HG02571 (cell line): Measurements from ENCODE around the gene CFD.
"Not testable (repeated sequence)": the region's sequence is repeated elsewhere in the genome, so short reads cannot be mapped to it uniquely, and the experiment has no call there.

Experiments used
- ATAC-seq: cut with Tn5 transposase; IDR thresholded peaks from one replicate; pipeline ENCODE4 v1.9.1; 2021; ENCODE audit warnings: mild to moderate bottlenecking, moderate library complexity; ENCODE audit not compliant: unreplicated experiment

CFD gene

DNA sequence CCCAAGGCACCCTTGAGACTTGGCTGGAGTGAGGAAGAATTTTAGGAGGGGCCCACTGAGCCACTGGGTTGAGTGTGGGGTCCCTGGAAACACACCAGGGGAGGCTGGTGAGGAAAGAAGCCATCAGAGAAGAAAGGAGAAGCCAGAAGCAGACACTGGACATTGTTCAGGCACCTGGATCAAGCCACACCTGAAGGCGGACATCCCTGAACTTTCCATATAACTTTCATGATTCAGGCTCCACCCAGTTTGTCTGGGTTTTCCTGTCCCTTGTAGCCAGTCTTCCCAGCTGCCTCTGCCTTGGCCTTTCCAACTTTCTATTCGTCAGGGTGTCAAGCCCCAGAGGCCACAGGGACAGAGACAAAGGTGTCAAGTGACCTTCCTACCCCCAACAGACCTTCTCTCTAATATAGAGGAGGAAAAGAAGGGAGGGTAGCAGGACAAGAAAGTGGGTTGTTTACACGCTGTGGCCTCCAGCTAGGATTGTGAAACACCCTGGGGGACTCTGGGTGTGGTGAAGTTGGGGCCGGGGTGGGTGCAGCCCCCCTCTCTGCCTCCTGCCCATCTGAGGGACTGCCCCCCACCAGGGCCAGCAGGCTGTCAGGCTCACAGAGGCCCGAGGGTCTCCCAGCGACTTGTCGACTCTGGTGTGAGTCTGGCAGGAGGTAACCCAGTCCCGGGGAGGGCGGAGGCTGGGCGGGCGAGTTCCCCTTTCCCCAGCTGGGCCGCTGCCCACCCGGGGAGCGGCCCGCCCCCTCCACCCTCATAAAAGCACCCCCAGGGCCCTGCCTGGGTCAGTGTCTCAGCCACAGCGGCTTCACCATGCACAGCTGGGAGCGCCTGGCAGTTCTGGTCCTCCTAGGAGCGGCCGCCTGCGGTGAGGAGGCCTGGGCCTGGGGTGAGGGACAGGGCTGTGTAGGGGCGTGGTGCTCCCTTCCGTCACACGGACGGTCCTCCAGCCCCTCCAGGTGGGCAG lies at the start of gene CFD:
Gene CFD (plus strand): TSS at position 797 of the 976 bp plus-strand sequence. CDS start 26 bp downstream, at position 823.
- ATAC-seq, result no peak

DNA sequence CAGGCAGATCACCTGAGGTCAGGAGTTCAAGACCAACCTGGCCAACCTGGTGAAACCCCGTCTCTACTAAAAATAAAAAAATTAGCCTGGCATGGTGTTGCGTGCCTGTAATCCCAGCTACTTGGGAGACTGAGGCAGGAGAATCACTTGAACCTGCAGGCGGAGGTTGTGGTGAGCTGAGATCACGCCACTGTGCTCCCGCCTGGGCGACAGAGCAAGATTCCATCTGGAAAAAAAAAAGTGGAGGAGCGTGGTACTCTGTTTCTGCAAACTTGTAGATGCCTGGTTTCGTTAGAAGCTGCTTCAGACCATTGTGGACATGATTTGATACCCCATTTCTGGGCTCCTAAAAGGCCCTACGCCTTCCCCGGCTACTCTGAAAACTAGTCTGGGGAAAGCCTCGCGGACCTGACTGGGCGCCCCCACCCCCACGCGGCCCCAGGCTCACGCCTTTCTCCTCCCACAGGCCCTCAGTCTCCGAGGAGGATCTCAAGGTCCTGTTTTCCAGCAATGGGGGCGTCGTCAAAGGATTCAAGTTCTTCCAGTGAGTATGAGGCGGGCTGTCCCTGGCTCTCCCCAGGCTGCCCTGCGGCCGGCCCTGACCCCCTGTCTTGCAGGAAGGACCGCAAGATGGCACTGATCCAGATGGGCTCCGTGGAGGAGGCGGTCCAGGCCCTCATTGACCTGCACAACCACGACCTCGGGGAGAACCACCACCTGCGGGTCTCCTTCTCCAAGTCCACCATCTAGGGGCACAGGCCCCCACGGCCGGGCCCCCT lies 49.2 kb upstream of the CFD start:
- ATAC-seq, result no peak

DNA sequence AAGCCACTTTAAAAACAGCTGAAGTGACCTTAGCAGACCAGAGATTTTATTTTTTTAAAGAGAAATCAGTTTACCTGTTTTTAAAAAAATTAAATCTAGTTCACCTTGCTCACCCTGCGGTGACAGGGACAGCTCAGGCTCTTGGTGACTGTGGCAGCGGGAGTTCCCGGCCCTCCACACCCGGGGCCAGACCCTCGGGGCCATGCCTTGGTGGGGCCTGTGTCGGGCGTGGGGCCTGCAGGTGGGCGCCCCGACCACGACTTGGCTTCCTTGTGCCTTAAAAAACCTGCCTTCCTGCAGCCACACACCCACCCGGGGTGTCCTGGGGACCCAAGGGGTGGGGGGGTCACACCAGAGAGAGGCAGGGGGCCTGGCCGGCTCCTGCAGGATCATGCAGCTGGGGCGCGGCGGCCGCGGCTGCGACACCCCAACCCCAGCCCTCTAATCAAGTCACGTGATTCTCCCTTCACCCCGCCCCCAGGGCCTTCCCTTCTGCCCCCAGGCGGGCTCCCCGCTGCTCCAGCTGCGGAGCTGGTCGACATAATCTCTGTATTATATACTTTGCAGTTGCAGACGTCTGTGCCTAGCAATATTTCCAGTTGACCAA lies 48.5 kb upstream of the CFD start:
- ATAC-seq, result no peak

DNA sequence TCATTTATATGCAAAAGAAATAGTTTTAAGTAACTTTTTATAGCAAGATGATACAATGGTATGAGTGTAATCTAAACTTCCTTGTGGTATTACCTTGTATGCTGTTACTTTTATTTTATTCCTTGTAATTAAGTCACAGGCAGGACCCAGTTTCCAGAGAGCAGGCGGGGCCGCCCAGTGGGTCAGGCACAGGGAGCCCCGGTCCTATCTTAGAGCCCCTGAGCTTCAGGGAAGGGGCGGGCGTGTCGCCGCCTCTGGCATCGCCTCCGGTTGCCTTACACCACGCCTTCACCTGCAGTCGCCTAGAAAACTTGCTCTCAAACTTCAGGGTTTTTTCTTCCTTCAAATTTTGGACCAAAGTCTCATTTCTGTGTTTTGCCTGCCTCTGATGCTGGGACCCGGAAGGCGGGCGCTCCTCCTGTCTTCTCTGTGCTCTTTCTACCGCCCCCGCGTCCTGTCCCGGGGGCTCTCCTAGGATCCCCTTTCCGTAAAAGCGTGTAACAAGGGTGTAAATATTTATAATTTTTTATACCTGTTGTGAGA lies 47.9 kb upstream of the CFD start:
- ATAC-seq, result no peak

DNA sequence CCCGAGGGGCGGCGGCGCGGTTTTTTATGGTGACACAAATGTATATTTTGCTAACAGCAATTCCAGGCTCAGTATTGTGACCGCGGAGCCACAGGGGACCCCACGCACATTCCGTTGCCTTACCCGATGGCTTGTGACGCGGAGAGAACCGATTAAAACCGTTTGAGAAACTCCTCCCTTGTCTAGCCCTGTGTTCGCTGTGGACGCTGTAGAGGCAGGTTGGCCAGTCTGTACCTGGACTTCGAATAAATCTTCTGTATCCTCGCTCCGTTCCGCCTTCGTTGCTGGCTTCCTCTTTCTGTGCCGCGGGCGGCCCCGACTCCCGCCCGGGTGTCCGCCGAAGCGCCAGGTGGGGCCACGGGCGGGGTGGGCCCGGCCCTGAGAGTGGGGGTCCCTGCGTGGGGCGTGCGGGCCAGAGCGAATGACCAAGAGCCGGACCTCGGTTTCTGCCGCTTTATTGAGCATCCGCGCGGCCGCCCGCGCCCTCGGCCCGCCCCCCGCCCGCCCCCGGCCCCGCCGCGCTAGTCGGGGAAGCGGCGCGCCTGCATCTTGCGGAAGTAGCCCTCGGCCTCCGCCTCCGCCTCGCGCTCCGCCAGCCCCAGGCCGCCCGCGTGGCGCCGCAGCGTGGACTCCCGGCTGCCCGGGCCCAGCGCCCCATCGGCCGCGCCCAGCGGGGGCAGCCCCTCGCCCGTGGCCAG lies 47.3 kb upstream of the CFD start:
- ATAC-seq, result no peak

DNA sequence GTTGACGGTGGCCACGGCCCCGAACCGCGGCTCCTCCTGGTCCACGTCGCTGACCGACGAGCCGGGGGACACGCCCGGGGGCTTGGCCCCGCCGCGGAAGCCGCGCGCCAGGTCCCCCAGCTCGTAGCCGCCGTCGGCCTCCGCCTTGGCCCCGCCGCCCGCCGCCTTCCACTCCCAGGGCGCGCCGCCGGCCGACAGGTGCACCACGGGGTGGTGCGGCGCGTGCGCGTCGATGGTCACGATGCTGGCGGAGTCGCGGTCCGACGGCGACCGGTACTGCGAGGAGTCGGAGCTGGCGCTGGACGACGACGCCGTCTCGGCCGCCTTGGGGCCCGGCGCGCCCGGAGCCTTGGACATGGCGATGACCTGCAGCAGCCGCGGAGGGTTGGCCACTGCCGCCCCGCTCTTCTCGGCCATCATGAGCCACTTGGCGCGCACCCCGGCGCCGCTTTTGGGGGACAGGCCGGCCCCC lies 46.7 kb upstream of the CFD start:
- no peak for ATAC-seq

DNA sequence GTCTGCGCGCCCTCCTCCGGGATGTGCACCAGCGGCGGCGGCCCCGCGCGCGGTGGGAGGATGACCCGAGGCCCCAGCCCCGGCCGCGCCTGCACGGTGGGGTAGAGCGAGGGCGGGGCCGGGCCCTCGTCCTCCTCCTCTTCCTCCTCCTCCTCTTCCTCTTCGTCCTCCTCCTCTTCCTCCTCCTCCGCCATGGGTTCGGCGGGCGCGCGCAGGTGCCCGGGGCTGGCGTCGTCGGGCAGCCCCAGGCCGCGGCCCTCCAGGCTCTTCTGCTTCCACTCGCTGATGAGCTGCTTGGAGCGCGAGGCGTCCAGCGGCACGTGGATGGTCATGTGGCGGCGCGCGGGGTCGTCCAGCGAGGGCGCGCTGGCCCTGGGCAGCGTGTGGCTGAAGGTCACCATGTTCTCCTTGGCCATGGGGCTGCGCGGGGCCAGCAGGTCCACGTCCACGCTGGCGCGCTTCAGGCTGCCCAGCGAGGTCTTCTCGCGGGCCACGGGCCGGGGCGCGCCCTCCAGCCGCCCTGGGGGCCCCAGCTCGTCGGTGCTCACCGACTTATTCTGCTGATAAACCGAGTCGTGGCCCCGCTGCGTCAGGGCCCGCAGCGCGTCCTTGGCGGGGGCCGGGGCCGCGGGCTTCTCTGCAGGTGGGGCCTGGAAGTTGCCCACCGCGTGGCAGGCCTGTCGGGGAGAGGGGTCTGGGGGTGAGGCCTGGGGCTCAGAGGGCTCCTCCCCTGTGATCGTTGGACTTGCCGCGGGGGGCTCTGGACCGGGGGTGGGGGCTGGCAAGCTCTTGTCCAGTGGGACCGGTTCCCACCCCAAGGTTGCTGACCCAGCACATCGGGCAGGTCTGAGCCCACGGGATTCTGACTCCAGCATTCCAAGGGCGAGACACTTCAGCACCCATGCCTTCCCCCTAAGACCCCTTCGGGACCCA lies 46.0 kb upstream of the CFD start:
- no peak for ATAC-seq

DNA sequence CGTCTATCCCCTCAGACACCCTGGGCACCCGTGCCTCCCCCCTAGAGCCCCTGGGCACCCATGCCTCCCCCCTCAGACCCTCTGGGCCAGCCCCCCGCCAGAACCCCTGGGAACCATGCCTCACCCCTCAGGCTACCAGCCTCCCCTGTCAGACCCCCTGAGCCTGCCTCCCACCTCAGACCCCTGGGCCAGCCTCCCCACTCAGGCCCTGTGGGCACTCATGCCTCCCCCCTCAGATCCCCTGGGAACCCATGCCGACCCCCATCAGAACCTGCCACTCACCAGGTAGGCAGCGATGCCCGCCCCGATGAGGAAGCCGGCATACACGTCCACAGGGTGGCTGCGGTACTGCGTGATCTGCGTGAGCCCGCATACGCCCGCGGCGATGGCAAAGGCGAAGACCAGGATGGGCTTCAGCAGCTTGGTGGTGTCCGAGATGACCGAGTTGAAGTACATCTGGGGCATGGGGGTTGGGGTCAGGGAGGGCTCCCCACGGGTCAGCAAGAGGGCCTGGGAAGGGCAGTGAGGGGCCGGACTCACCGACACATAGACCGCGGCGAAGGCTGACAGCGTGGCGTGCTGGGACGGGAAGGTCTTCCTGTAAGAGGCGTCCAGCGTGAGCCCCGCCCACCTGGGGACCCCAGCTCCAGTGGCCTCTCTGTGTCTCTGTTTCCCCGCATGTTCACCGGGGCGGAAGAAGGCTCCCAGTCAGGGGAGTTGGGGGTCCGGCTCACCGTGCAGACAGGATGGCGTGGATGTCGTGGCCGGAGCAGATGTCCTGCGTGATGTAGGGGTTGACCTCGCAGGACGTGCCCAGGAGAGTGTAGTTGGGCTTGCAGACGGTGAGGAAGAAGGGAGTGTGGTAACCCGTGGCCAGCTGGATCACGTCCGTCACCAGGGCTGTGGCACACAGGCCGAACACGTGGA lies 45.0 kb upstream of the CFD start:
- no peak for ATAC-seq

DNA sequence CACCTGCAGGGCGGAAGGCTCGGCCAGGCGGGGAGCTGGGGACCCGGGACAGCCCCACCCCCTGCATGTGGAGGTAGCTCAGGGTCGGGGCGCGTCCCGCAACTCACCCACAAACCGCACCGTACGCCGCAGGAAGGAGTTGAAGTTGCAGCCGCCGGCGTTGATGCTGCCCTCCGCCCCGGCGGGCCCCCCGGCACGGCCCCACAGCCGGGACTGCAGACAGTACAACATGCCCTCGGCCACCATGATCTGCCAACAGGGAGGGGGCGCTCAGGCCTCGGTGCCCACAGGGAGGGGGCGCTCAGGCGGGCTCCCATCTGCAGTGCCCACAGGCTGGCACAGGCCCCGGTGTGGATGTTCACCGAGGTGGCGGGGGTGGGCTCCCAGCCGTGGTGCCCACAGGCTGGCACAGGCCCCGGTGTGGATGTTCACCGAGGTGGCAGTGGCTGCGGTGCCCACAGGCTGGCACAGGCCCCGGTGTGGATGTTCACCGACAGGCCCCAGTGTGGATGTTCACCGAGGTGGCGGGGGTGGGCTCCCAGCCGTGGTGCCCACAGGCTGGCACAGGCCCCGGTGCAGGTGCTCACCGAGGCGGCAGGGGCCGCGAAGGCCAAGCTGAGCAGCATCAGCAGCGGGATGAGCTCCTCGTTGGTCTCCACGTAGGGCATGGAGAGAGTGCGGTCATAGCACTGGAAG lies 44.2 kb upstream of the CFD start:
- no peak for ATAC-seq

DNA sequence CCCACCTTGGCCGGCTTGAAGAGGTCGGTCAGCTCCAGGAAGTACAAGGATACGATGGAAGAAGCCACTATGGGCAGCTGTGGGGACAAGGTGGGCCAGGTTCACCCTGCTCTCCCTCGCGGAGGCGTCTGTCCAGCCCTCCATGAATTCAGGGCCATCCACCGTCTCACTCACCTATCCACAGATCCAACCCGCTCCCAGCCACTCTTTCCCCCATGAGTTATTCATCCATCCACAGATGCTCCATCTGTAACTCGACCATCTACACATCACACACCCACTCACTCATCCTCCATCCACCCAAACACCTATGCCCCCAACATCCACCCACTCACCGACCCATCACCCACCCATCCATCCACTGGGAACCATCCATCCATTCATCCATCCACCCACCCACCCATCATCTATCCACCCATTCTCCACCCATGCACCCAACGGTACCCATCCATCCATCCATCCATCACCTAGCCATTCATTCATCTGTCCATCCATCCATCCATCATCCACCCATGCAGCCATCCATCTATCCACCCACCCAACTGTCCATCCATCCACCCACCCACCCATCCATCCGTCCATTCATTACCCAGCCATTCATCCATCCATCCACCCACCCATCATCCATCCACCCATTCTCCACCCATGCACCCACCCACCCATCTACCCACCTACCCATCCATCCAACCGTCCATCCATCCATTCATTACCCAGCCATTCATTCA lies 43.5 kb upstream of the CFD start:
- ATAC-seq, result no peak

DNA sequence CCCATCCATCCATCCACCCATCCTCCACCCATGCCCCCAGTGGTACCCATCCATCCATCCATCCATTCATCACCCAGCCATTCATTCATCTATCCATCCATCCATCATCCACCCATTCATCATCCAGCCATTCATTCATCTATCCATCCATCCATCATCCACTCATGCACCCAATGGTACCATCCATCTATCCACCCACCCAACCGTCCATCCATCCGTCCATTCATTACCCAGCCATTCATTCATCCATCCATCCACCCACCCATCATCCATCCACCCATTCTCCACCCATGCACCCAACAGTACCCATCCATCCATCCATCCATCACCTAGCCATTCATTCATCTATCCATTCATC lies 43.0 kb upstream of the CFD start:
- no peak for ATAC-seq

DNA sequence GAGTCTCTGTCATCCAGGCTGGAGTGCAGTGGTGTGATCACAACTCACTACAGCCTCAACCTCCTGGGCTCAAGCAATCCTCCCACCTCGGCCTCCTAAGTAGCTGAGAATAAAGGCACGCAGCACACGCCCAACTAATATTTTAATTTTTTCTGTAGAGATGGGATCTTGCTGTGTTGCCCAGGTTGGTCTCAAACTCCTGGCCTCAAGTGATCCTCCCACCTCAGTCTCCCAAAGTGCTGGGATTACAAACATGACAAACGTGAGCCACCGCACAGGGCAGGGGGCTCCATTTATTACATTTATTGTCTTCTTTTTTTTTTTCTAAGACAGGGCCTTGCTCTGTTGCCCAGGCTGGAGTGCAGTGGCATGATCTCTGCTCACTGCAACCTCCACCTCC lies 39.3 kb upstream of the CFD start:
- not testable (repeated sequence) for ATAC-seq

DNA sequence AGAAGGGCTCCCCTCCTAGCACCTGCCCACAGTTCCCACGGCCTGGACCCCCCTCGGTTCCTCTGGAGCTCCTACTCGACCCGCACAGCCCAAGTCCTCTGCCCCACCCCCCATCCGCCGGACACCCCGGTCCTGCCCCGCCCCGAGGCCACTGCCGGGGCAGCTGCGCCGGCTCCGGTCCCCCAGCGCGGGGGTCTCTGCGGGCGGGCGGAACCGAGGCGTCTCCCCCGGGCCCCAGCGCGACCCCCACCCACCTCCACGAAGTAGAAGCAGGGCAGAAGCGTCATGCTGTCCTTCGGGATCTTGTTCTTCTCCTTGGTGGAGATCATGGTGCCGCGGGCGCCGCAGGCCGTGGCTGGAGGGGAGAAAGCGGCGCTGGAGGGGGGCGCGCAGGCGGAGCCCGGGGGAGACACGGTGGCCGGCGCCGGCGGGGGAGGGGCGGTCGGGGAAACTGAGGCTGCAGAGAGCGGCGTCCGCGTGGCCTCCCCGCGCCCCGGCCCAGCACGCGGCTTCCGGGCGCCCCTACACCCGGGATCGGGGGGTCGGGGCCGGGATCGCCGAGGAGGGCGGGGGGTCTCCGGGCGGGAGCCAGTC lies 38.1 kb upstream of the CFD start:
- no peak for ATAC-seq

DNA sequence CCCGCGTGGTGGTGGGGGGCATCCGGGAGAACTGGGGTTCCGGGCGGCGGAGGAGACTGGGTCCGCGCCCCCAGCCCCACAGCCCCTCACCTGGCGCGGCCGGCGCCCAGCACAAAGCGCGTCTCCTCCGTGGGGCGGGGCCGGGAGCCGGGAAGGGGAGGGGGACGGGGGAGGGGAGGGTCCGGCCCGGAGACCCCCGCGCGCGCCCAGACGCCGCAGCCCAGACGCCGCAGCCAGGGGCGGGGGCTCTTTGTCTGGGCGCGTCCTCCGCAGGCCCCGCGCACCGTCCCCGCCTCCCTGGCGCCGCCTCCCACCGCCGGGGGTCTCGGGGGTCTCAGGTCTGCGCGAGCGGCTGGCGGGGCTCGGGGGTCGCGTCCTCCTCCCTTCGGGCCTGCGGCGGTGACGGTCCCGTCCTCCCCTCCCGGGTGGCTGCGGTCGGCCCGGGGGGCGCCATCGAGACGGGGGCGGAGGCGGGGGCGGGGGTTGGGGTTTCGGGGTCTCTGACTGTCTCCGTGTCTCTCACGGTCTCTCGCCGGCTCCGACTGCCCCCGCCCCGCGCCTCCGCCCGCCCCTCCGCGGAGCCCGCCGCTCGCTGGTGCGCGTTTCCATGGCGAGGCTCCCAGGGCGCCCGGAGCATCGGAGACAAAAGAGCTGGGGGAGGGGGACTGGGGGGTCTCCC lies 37.5 kb upstream of the CFD start, which contains the start of gene PLPPR3:
Gene PLPPR3 (minus strand): TSS at position 131 of the 679 bp plus-strand sequence. CDS start 396 bp downstream, outside the sequence.
- no peak for ATAC-seq

DNA sequence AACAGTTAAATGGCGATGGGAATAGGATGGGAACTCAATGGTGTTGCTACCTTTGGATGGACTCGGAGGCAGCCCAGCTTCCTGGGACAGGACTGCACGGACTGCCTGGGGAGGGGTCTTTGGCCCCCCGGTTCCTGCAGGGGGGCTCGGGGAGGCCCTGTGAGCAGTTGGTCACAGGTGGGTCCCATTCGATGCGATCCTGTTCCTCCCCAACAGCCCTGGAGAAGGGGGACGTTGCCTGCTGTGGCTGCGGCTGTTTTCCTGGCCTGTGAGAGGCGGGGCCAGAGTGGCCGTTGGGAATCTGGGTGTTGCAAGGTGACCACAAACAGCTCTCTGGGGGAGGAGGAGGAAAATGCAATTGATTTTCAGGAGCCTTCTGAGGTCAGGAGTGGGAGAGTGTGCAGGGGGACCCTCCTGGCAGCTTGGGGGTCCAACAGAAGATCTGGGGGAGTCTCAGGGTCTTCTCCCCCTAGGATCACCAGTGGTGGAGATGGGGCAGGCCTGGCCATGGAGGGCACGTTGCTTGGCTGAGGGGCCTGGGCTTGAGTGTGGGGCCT lies 35.8 kb upstream of the CFD start:
- no peak for ATAC-seq

DNA sequence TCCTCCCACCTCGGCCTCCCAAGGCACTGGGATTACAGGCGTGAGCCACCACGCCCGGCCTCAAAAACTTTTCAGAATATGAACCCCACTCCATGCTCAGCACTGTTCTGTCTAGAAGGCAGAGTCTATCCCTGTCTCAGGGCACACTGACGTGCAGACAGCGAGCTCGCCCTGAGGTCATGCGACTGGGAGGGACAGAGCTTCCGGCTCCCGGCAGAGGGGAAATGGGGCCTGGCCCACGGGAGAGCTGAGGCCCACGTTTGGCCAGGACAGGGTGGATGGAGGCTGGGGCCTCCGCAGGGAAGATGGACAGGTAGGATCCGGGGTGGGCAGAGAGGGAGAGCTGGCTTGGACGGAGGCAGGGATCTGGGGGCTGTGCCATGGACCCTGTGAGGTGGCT lies 34.6 kb upstream of the CFD start:
- ATAC-seq, result no peak
